HepG2 (cell line): Measurements from ENCODE around the gene DLX1. TPM values are rescaled to one million over a fixed set of nuclear protein-coding genes. Genes with fewer than 3 reads are reported as not detected.

ENCODE experiments used
- ARID3A ChIP-seq: IDR thresholded peaks from 2 replicates; pipeline ENCODE4 v1.6.1; 2012; ENCODE audit warnings: low read depth, low read length, improper control_type of control experiment
- BHLHE40 ChIP-seq: IDR thresholded peaks from 2 replicates; pipeline ENCODE4 v1.6.1; 2011; ENCODE audit warnings: low read length, improper control_type of control experiment
- CBFB ChIP-seq: sonication (generic); formaldehyde crosslinking; IDR thresholded peaks from 2 replicates; pipeline ENCODE4 v1.4.0; 2020; ENCODE audit warnings: missing genetic modification reagents
- CENPX ChIP-seq: sonication (generic); formaldehyde crosslinking; IDR thresholded peaks from 2 replicates; pipeline ENCODE4 v1.9.0; 2021; ENCODE audit warnings: mild to moderate bottlenecking, missing genetic modification reagents, moderate library complexity
- GABPB1 ChIP-seq: IDR thresholded peaks from 2 replicates; pipeline ENCODE4 v1.6.1; 2016; ENCODE audit warnings: mild to moderate bottlenecking, missing genetic modification reagents, moderate library complexity, missing compliant biosample characterization
- GATAD2A ChIP-seq: IDR thresholded peaks from 2 replicates; pipeline ENCODE4 v1.6.1; 2016
- HBP1 ChIP-seq: IDR thresholded peaks from 2 replicates; pipeline ENCODE4 v1.6.1; 2016; ENCODE audit warnings: low read depth, control low read depth
- HINFP ChIP-seq: sonication (generic); formaldehyde crosslinking; IDR thresholded peaks from 2 replicates; pipeline ENCODE4 v1.4.0; 2020; ENCODE audit warnings: low read depth, mild to moderate bottlenecking, missing genetic modification reagents
- KLF13 ChIP-seq: sonication (generic); formaldehyde crosslinking; IDR thresholded peaks from 2 replicates; pipeline ENCODE4 v1.4.0; 2020; ENCODE audit warnings: mild to moderate bottlenecking, missing genetic modification reagents
- LCORL ChIP-seq, 2 experiments: fragments of 450-650 bp in 1 of 2; sonication (generic) in 1 of 2; formaldehyde crosslinking in 1 of 2; IDR thresholded peaks; 2 replicates each; pipeline versions ENCODE4 v1.5.0 to v1.6.1; 2017 to 2020; ENCODE audit warnings: antibody characterized with exemption in 1 of 2, missing genetic modification reagents in 1 of 2
- MEIS1 ChIP-seq: sonication (generic); formaldehyde crosslinking; IDR thresholded peaks from 2 replicates; pipeline ENCODE4 v1.9.0; 2021; ENCODE audit warnings: mild to moderate bottlenecking, missing genetic modification reagents, moderate library complexity, borderline replicate concordance
- MTA1 ChIP-seq: sonication (generic); formaldehyde crosslinking; IDR thresholded peaks from 2 replicates; pipeline ENCODE4 v1.4.0; 2020; ENCODE audit warnings: missing genetic modification reagents, mild to moderate bottlenecking, borderline replicate concordance
- MXD3 ChIP-seq: IDR thresholded peaks from 2 replicates; pipeline ENCODE4 v1.6.1; 2016; ENCODE audit warnings: mild to moderate bottlenecking, missing biosample characterization, missing genetic modification reagents
- SSRP1 ChIP-seq: IDR thresholded peaks from 2 replicates; pipeline ENCODE4 v1.6.1; 2016; ENCODE audit warnings: control low read depth
- THRA ChIP-seq: sonication (generic); formaldehyde crosslinking; IDR thresholded peaks from 2 replicates; pipeline ENCODE4 v1.4.0; 2020; ENCODE audit warnings: missing genetic modification reagents, borderline replicate concordance
- ZMYM4 ChIP-seq: sonication (generic); formaldehyde crosslinking; IDR thresholded peaks from 2 replicates; pipeline ENCODE4 v1.8.1; 2023; ENCODE audit warnings: mild to moderate bottlenecking, missing genetic modification reagents
- ZNF33B ChIP-seq: sonication (generic); formaldehyde crosslinking; IDR thresholded peaks from 2 replicates; pipeline ENCODE4 v1.5.1; 2020; ENCODE audit warnings: mild to moderate bottlenecking, missing genetic modification reagents
- ZNF431 ChIP-seq: sonication (generic); formaldehyde crosslinking; IDR thresholded peaks from 2 replicates; pipeline ENCODE4 v1.9.0; 2022; ENCODE audit warnings: missing genetic modification reagents, low read depth, mild to moderate bottlenecking, borderline replicate concordance
- ZNF512B ChIP-seq: sonication (generic); formaldehyde crosslinking; IDR thresholded peaks from 2 replicates; pipeline ENCODE4 v1.5.1; 2020; ENCODE audit warnings: missing genetic modification reagents, mild to moderate bottlenecking, borderline replicate concordance
- polyA plus RNA-seq, 8 experiments: library from polyadenylated mRNA; depleted of rRNA in 3 of 8; stranded (reverse) in 7 of 8; unstranded in 1 of 8; fragments of >200 nt; fragmentation: Illumina TruSeq in 4 of 8; extraction: Trizol in 4 of 8; gene quantifications; 2 replicates each; pipeline versions ENCODE4 v1.2.1 to v1.2.3, GENCODE V29; 2011 to 2016; ENCODE audit warnings: low read depth in 4 of 8, missing spikeins in 1 of 8, mixed read lengths in 1 of 8; ENCODE audit not compliant: insufficient read depth in 1 of 8
- total RNA-seq, 5 experiments: library from RNA; depleted of rRNA; stranded (reverse); fragments of >200 nt; fragmentation: Illumina TruSeq; extraction: Trizol; gene quantifications; 2 replicates each; pipeline ENCODE4 v1.2.3, GENCODE V29; 2016; ENCODE audit warnings: low read depth in 1 of 5

The DLX1 gene
- total and polyA plus RNA-seq, 2 of the 13 experiments (the other 11 are each of a cell fraction or from before 2014, with no cell fraction given), result 0.18 to 0.86 TPM

GRCh38 chr2:172103471-172104272 lies 18.4 kb downstream of the DLX1 start (continued):
- TF ChIP-seq MXD3 (CRISPR knock-in tag) (peak; percentile 76; the same call in 1 of the 2 replicates), GATAD2A (CRISPR knock-in tag) (peak; percentile 76), BHLHE40 (peak; percentile 74), CENPX (CRISPR knock-in tag) (no peak), GABPB1 (CRISPR knock-in tag) (peak; percentile 61), THRA (CRISPR knock-in tag) (peak; percentile 41; the same call in 1 of the 2 replicates), ZNF512B (CRISPR knock-in tag) (peak; percentile 89; the same call in 1 of the 2 replicates), HBP1 (CRISPR knock-in tag) (peak; percentile 75; the same call in 1 of the 2 replicates), LCORL (IDR thresholded peaks at IDR 0.05) (no peak), LCORL (CRISPR knock-in tag; IDR thresholded peaks at IDR 0.05) (0 out of 2 replicates have a peak, but pooled peaks have one; percentile 23), KLF13 (no peak), SSRP1 (CRISPR knock-in tag) (peak; percentile 63; the same call in 1 of the 2 replicates), HINFP (peak; percentile 68; the same call in 1 of the 2 replicates), MEIS1 (CRISPR knock-in tag) (peak; percentile 32), ZMYM4 (CRISPR knock-in tag) (peak; percentile 81), ZNF431 (CRISPR knock-in tag) (no peak), ZNF33B (CRISPR knock-in tag) (no peak), ARID3A (peak; percentile 68; the same call in 1 of the 2 replicates), MTA1 (peak; percentile 71; the same call in 1 of the 2 replicates), CBFB (0 out of 2 replicates have a peak, but pooled peaks have one; percentile 35)
